KOPT-K1 (cell line): ENCODE data around the gene MICAL3.

Experiments
- H3K27ac ChIP-seq: fragments of 200-600 bp; sonication (generic); 2 replicates; pipeline ENCODE4 v1.5.1; 2016; ENCODE audit warnings: antibody characterized with exemption, mild to moderate bottlenecking, low read depth, low read length; ENCODE audit not compliant: poor library complexity, severe bottlenecking
- H3K36me3 ChIP-seq: fragments of 200-600 bp; sonication (generic); 2 replicates; pipeline ENCODE4 v1.5.1; 2017; ENCODE audit warnings: antibody characterized with exemption, mild to moderate bottlenecking, low read length, moderate library complexity; ENCODE audit not compliant: insufficient read depth
- H3K9me3 ChIP-seq: fragments of 200-600 bp; sonication (generic); 2 replicates; pipeline ENCODE4 v1.5.1; 2017; ENCODE audit warnings: antibody characterized with exemption, low read length, mild to moderate bottlenecking; ENCODE audit not compliant: insufficient read depth, poor library complexity, severe bottlenecking

MICAL3 gene

GRCh38 chr22:17810570-17811116 is 213.7 kb downstream of the MICAL3 start:
- no peaks in the 10 kb centered on the region for H3K36me3 ChIP-seq
- no peak overlapping the region for H3K27ac ChIP-seq
- no peaks in the 10 kb centered on the region for H3K9me3 ChIP-seq

- no peaks in the 10 kb centered on the region for H3K9me3 ChIP-seq
- H3K36me3 ChIP-seq = no peaks in the 10 kb centered on the region
Observed at GRCh38 chr22:17808693-17809403, 215.5 kb downstream of the MICAL3 start.

GRCh38 chr22:17807578-17808410 is 216.6 kb downstream of the MICAL3 start:
- H3K9me3 ChIP-seq = no peaks in the 10 kb centered on the region
- no peaks in the 10 kb centered on the region for H3K36me3 ChIP-seq
- H3K27ac ChIP-seq = no peak overlapping the region

More at GRCh38 chr22:17808693-17809403, 215.5 kb downstream of the MICAL3 start:
- H3K27ac ChIP-seq = no peak overlapping the region

- Histone ChIP-seq H3K27ac (no peak overlapping the region), H3K36me3 (no peaks in the 10 kb centered on the region), H3K9me3 (no peaks in the 10 kb centered on the region)
Observed at GRCh38 chr22:17807086-17807485, 217.3 kb downstream of the MICAL3 start.

- no peak overlapping the region for H3K27ac ChIP-seq
- no peaks in the 10 kb centered on the region for H3K36me3 ChIP-seq
- H3K9me3 ChIP-seq = no peaks in the 10 kb centered on the region
Observed at GRCh38 chr22:17806437-17806836, 217.9 kb downstream of the MICAL3 start.

GRCh38 chr22:17804331-17805080 is 219.9 kb downstream of the MICAL3 start:
- Histone ChIP-seq H3K36me3 (no peaks in the 10 kb centered on the region), H3K9me3 (no peaks in the 10 kb centered on the region), H3K27ac (no peak overlapping the region)

GRCh38 chr22:17803609-17804270 is 220.6 kb downstream of the MICAL3 start:
- no peaks in the 10 kb centered on the region for H3K36me3 ChIP-seq
- H3K9me3 ChIP-seq = no peaks in the 10 kb centered on the region
- H3K27ac ChIP-seq = no peak overlapping the region

- no peaks in the 10 kb centered on the region for H3K36me3 ChIP-seq
- no peak overlapping the region for H3K27ac ChIP-seq
- H3K9me3 ChIP-seq = no peaks in the 10 kb centered on the region
Observed at GRCh38 chr22:17802822-17803221, 221.5 kb downstream of the MICAL3 start.

GRCh38 chr22:17802411-17802810 is 221.9 kb downstream of the MICAL3 start:
- Histone ChIP-seq H3K9me3 (no peaks in the 10 kb centered on the region), H3K27ac (no peak overlapping the region), H3K36me3 (no peaks in the 10 kb centered on the region)

- Histone ChIP-seq H3K9me3 (no peaks in the 10 kb centered on the region), H3K27ac (peak overlapping the region; percentile 67), H3K36me3 (no peaks in the 10 kb centered on the region)
Observed at GRCh38 chr22:17797721-17798559, 226.4 kb downstream of the MICAL3 start.

GRCh38 chr22:17796695-17797094 is 227.7 kb downstream of the MICAL3 start:
- Histone ChIP-seq H3K36me3 (no peaks in the 10 kb centered on the region), H3K9me3 (no peaks in the 10 kb centered on the region), H3K27ac (peak overlapping the region; percentile 67)

- H3K36me3 ChIP-seq = no peaks in the 10 kb centered on the region
- H3K27ac ChIP-seq = peak overlapping the region; percentile 67
Observed at GRCh38 chr22:17795661-17796548, 228.5 kb downstream of the MICAL3 start.

More at GRCh38 chr22:17795661-17796548, 228.5 kb downstream of the MICAL3 start:
- H3K9me3 ChIP-seq = no peaks in the 10 kb centered on the region
